Right lobe of liver (tissue), 4 donors: ENCODE measurements around the gene YDJC.

Experiments used
- CTCF ChIP-seq, 4 donors: fragments of 200-600 bp in 3 of 4; fragments of 450-650 bp in 1 of 4; IDR thresholded peaks; one replicate each; pipeline versions ENCODE4 v1.5.1 to v1.8.0; 2016 to 2022; ENCODE audit warnings: antibody characterized with exemption in 4 of 4, mild to moderate bottlenecking in 2 of 4
- POLR2A ChIP-seq: fragments of 450-650 bp; IDR thresholded peaks from one replicate; pipeline ENCODE4 v1.6.1; 2017; ENCODE audit warnings: antibody characterized with exemption, mild to moderate bottlenecking
- donor health status: DM: no; HTN: no; CAD: no.
- donor health status: DM: no; HTN: no; CAD: no.
- donor health status: DM: no; HTN: yes; CAD: no.

- TF ChIP-seq POLR2A (no peak), CTCF (IDR thresholded peaks at IDR 0.05) (no peak)
Observed at GRCh38 chr22:21582801-21583740, 46.8 kb downstream of the YDJC start.
